Measurements from ENCODE around the gene CDH12.
A peak's percentile ranks its signal among the peaks of the same experiment; 100 is the strongest.

CDH12 gene

GRCh38 chr5:22757776-22758175 is 95.4 kb downstream of the CDH12 start:
- no peak for DNase-seq

GRCh38 chr5:22754155-22754554 is 99.0 kb downstream of the CDH12 start:
- DNase-seq: no peak

GRCh38 chr5:22751536-22751935 is 101.6 kb downstream of the CDH12 start:
- no peak for DNase-seq

- DNase-seq: no peak
Measured at GRCh38 chr5:22736443-22737003, 116.6 kb downstream of the CDH12 start.

GRCh38 chr5:22734907-22735306 is 118.2 kb downstream of the CDH12 start:
- DNase-seq: no peak

GRCh38 chr5:22728610-22729009 is 124.5 kb downstream of the CDH12 start:
- no peak for DNase-seq

- DNase-seq: no peak
Measured at GRCh38 chr5:22722491-22722890, 130.7 kb downstream of the CDH12 start.

- DNase-seq: no peak
Measured at GRCh38 chr5:22722056-22722455, 131.1 kb downstream of the CDH12 start.

GRCh38 chr5:22719842-22720241 is 133.3 kb downstream of the CDH12 start:
- no peak for DNase-seq

- no peak for DNase-seq
Measured at GRCh38 chr5:22710660-22711059, 142.5 kb downstream of the CDH12 start.

- no peak for DNase-seq
Measured at GRCh38 chr5:22709743-22710142, 143.4 kb downstream of the CDH12 start.

- DNase-seq: no peak
Measured at GRCh38 chr5:22708770-22709328, 144.3 kb downstream of the CDH12 start.

- DNase-seq: no peak
Measured at GRCh38 chr5:22706901-22707300, 146.2 kb downstream of the CDH12 start.

- DNase-seq: no peak
Measured at GRCh38 chr5:22699319-22699718, 153.8 kb downstream of the CDH12 start.

GRCh38 chr5:22693121-22693520 is 160.0 kb downstream of the CDH12 start:
- DNase-seq: no peak

GRCh38 chr5:22683050-22683449 is 170.1 kb downstream of the CDH12 start:
- no peak for DNase-seq

- DNase-seq: no peak
Measured at GRCh38 chr5:22678886-22679285, 174.3 kb downstream of the CDH12 start.

GRCh38 chr5:22673131-22673530 is 180.0 kb downstream of the CDH12 start:
- no peak for DNase-seq

- no peak for DNase-seq
Measured at GRCh38 chr5:22669345-22669744, 183.8 kb downstream of the CDH12 start.

- DNase-seq: no peak
Measured at GRCh38 chr5:22665801-22666200, 187.3 kb downstream of the CDH12 start.

GRCh38 chr5:22663134-22663533 is 190.0 kb downstream of the CDH12 start:
- no peak for DNase-seq

- DNase-seq: no peak
Measured at GRCh38 chr5:22662391-22662790, 190.8 kb downstream of the CDH12 start.

- DNase-seq: no peak
Measured at GRCh38 chr5:22651355-22651754, 201.8 kb downstream of the CDH12 start.

- peak in 1 of 2 experiments; percentile 24 for DNase-seq
Measured at GRCh38 chr5:22650511-22650910, 202.6 kb downstream of the CDH12 start.

- DNase-seq: no peak
Measured at GRCh38 chr5:22649074-22649473, 204.1 kb downstream of the CDH12 start.
